ENCODE measurements around the gene CRYL1.

The CRYL1 gene

GRCh38 chr13:20370815-20371421 lies 154.7 kb downstream of the CRYL1 start:
- no peak for DNase-seq (ENCODE audit: low read depth)

GRCh38 chr13:20369886-20370361 lies 155.7 kb downstream of the CRYL1 start:
- DNase-seq (ENCODE audit: low read depth): no peak

- DNase-seq (ENCODE audit: low read depth): no peak
Measured at GRCh38 chr13:20366056-20366455, 159.6 kb downstream of the CRYL1 start.

GRCh38 chr13:20363603-20364002 lies 162.1 kb downstream of the CRYL1 start:
- DNase-seq (ENCODE audit: low read depth): no peak

- no peak for DNase-seq (ENCODE audit: low read depth)
Measured at GRCh38 chr13:20363172-20363571, 162.5 kb downstream of the CRYL1 start.

- DNase-seq (ENCODE audit: low read depth): no peak
Measured at GRCh38 chr13:20362484-20363041, 163.1 kb downstream of the CRYL1 start.

- DNase-seq (ENCODE audit: low read depth): no peak
Measured at GRCh38 chr13:20360835-20361412, 164.7 kb downstream of the CRYL1 start.

GRCh38 chr13:20360041-20360491 lies 165.6 kb downstream of the CRYL1 start:
- DNase-seq (ENCODE audit: low read depth): no peak

GRCh38 chr13:20359335-20359734 lies 166.3 kb downstream of the CRYL1 start:
- no peak for DNase-seq (ENCODE audit: low read depth)

GRCh38 chr13:20358022-20358421 lies 167.6 kb downstream of the CRYL1 start:
- no peak for DNase-seq (ENCODE audit: low read depth)

- no peak for DNase-seq (ENCODE audit: low read depth)
Measured at GRCh38 chr13:20356444-20356843, 169.2 kb downstream of the CRYL1 start.

GRCh38 chr13:20354722-20355121 lies 170.9 kb downstream of the CRYL1 start:
- DNase-seq (ENCODE audit: low read depth): no peak

- DNase-seq (ENCODE audit: low read depth): no peak
Measured at GRCh38 chr13:20353973-20354372, 171.7 kb downstream of the CRYL1 start.

All from stimulated activated CD8-positive, alpha-beta memory T cell treated with anti-CD3 and anti-CD28 coated beads, Interleukin-4, amount 100 ng/mL, for 24 hours (primary cell).